NCI-H345 treated with DMSO at 0.1 percent for 48 hours (cell line): ENCODE results near the gene PRKD3.

Source experiments
- DNase-seq: peaks from one replicate; lab custom pipeline; 2025; ENCODE audit not compliant: unreplicated experiment; lab: John Stamatoyannopoulos, UW

The PRKD3 gene

DNA sequence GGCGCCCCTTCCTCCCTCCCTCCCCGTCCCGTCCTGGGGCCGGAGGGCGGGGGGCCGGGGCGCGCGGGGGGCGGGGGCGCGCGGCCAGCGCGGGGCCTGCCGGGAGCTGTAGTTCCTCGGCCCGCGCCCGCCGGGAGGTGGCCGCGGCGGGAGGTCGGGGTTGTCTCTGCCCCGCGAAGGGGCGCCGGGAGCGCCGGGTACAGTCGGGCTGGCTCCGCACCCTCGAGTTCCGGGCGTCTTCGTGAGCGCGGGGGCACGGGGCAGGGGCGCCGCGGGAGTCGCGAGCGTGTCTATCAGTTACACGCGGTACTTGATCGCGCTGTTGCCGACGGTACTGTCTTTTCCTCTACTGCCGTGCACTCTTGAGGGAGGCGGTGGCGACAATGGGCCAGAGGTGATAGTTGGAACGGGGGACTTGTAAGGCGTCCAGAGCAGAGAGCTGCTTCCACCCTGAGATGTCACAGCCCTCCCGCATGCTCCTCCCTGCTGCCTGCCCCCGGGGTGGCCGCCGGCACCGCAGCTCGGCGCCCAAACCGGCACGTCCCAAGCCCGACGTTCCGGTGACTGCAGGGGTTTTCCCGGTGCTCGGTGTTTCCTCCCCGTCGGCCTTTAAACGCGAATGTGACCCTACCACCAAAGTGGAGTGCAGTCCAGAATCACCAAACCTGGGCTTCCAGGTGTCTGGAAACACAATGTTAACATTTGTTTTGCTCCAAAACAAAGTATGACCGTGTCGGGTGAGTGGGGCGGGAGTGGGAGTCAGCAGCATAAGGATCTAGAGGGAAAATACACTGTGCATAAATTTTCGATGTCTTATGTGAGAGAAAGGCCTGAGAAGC lies at the start of gene PRKD3:
Gene PRKD3 (minus strand): TSS at position 48 of the 839 bp plus-strand sequence. CDS start 8,309 bp downstream, outside the sequence.
- peak; percentile 71 for DNase-seq

DNA sequence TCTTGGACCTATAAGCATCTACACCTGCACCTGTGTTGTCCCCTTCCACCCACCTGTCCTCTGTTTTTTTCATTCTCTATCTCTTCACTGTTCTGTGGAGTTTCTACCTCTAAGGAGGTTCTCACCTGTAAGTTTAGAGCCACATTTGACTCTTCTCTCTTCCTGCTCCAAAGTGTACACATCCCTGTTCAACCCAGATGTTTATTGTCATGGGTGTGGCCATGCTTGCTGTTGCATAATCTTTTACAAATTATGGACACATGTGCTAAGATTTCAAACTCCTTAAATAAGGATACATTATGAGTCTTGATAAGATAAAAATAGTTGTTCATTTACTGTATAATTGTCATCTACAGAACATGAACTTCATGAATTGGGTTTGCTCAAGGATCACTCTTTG lies 47.4 kb upstream of the PRKD3 start:
- no peak for DNase-seq

GRCh38 chr2:37370666-37371065 lies 46.0 kb upstream of the PRKD3 start:
- DNase-seq = no peak

DNA sequence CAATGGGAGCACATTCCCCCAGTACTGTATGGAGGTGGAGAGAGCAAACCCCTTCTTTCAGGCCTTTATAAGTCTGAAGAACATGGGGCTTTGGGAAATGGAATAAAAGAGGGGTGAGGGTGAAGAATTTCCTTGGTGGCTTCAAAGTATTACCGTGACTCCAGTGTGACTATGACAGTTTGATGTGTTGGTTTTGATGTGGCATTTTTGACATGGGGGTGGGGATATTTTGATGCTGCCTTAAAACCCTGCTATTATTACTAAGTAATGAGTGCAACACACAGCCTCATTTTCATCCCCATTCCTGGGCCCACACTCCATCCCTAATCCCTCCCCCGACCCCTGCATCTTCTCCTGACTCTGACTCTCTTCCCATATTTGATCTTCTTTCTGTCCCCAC lies 43.4 kb upstream of the PRKD3 start:
- no peak for DNase-seq

GRCh38 chr2:37367310-37367709 lies 42.7 kb upstream of the PRKD3 start:
- no peak for DNase-seq

GRCh38 chr2:37366773-37367172 lies 42.1 kb upstream of the PRKD3 start:
- DNase-seq = no peak

GRCh38 chr2:37365669-37366068 lies 41.0 kb upstream of the PRKD3 start:
- no peak for DNase-seq

DNA sequence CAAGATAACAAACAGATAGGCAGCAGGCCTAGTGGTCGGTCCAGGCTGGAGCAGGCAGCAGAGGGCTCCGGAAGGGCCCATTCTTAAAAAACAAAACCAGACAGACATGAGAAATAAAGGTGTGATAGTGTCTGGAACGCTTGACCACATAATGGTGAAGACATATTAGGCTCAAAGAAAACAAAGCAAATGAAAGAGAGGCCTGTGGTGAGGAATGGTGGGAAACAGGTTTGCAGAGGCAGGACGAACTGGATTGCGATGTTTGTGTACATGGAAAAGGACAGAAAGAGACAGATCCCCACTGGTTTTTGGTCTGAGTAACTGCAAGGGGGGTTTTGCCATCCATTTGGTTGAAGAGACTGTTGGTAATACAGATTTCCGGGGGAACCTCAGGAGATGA lies 39.7 kb upstream of the PRKD3 start:
- DNase-seq = no peak

DNA sequence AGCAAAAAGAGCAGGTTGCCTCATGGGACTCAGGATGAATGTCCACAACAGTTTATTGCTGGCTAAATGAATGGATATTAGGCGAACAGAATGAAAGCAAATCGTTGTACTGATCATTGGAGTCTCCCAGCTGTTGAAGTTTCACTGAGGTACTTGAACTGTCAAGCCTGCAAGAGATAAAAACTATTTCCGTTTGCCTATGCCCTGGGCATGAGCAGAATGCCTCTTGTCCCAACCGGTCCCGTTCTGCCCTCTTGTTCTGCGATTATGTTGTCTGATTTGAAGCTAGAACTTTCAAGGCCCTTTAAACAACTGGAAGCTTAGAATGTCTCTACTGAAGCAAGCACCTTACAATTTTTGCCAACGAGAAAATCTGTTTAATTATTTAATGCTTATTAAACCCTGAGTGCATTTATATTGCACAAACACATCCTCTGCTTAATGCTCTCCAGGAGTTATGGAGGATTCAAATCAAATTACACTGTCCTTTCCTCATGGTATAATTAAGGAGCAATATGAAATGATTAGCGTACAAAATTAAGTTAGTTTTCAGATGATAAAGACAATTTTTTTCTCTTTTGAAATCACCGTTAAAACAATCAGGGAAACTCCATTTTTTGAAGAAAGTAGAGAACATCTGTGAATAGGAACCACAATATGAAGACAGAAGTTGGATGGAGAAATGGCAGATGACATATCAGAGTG lies 37.5 kb upstream of the PRKD3 start:
- no peak for DNase-seq

DNA sequence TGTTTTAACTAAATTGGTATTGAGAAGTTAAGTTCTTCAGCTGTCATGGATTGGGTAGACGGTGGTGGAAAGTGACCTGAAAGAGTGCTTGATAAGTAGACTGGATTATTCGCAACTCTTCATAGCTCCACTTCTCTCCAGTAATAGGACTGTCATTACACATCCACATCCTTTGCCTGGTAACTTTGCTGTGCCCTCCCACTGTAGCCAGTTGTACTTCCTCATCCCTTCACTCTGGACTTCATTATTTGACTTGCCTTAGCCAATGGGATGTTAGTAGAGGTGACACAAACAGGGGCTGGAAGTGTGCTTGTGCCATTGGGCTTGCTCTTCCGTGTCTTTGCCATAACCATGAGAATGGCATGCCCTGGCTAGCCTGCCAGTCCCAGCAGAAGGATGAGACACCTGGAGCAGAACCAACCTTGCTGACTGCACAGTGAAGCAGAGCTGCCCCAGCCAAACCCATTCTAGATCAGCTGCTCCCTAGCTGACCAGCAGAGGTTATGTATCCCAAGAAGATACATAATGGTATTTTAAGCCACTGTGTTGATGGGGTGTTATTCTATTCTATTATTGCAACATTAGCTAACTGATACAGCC lies 36.7 kb upstream of the PRKD3 start:
- DNase-seq = no peak

DNA sequence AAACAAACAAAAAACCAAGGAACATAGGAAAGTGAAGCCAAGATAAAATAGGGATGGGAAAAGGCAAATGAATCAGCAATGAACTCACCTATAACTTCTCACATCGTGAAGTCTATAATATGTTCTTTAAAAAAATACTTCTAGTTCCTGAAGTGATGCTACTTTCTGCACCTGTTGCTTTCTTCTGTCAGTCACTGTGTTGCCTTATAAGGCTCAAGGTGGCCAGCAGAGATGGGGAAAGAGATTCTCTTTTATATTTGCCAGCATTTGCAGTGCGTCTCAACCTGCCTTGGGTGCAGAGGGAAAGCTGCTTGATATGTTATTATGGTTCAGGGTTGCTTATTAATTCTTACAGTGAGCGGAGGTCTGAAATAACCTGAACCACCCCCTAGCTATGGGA lies 33.8 kb upstream of the PRKD3 start:
- no peak for DNase-seq

DNA sequence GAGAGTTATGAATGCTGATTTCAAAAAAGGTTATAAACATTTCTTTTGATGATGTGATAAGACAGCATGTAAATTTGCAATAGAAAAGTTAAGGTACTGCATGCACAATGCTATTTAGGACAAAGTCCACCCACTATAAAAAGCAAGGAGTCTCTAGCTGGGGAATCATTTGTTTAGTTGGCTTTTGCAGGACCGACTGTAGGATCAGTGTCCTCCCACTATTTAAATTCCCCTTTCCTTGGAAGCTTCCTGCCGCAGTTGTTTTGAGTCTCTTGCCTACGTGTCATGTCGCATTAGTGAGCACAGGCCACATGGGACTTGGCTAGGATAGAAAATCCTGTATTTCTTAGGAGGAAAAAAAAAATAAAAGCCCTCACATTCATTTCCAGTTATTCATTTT lies 32.9 kb upstream of the PRKD3 start:
- DNase-seq = no peak

DNA sequence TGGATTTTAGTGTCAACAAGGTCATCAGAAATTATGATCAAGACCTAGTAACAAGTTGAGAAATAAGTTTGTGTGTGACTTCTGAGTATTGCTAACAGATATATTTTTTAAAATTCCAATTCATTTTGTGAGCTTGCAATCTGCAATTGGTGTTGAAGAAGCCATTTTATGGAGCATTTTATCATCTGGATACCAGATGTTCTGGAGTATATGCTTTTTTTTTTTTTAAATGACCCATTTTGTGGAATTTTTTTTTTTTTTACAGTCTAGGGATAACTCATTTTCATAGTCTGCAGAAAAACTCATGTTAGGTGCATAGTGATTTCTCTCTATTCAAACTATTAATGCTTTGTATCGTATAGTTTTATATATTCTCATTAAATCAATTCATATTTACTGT lies 32.4 kb upstream of the PRKD3 start:
- DNase-seq = no peak

- DNase-seq = no peak
These were observed 31.7 kb upstream of the PRKD3 start for GRCh38 chr2:37356299-37356698.

DNA sequence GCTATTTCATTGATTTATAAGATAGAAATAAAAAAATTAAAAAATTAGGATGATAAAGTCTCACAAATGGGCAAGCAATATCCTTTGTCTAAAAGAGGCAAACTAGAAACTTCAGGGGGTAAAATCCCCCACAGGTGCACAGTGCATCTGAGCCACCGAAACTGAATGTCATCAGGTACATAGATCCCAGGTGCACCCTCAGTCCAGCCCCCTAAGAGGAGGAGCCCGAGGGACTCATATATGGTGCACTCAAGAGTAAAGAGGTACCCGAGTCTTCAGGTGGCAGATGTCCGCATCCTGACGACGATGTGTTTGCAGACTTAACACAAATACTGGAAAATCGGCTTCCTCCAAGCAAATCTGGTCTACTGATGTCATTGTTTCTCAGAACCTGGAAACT lies 31.1 kb upstream of the PRKD3 start:
- DNase-seq = no peak

GRCh38 chr2:37354531-37354930 lies 29.9 kb upstream of the PRKD3 start:
- no peak for DNase-seq

DNA sequence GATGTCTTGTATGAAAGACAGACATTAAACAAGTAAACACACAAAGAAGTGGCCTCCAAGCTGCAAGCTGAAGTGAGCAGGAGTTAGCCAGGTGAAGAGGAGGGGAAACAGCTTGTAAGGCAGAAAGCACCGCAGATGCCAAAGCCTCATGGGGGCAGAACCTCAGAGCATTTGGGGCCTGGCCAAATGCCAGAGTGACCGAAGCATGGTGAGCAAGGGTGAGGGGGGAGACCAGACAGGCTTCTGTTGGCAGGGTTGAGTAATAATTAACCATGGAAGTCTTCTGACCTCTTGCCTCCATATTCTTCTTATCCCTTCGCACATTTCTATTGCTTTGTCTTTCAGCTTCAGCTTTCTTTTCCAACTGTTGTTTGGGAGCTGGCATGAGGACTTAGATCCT lies 25.4 kb upstream of the PRKD3 start:
- DNase-seq = peak; percentile 33

DNA sequence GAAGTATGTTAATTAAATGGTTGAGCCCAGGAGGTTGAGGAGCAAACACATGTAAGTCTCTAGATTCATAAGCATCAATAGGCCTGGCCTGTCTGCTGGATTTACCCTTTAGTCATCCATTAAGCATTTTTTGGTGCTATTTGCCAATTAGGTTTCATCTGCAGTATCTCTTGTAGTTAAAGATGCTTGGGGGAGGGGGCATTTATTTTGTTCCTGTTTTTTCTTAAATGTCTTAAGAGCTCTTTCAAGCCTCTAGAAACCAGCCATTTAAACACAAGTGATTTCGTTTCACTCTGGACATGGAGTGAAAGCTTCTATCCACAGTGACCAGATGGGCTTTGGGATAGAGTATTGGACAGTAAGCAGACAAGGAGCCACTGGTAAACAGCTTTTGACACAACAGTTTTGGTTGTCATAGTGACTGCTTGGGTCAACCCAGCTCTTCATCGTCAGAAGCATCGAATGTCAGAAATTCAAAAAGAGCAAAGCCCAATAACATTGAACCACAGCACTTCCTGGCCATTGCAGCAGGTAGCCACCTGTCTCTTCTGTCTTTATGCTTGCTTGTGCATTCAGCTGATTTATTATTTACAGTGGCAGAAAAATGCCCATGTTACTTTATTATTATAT lies 24.7 kb upstream of the PRKD3 start:
- peak; percentile 33 for DNase-seq

DNA sequence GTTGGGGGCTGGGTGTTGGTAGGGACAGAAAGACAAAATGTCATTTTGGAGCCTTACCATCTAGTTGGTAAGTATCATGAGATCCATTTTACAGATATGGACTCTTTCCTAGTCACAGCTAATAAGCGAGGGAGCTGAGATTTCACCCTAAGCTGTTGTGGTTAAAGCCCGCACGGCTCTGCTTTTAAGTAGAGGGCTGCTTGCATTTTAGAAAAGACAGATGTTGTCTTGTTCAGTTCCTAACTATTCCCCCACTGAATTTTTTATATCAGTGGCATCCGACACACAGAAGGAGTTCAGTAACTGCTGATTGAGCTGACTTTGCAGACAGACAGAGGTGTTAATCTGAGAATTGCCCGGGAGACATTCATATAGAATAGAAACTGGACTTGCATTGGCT lies 23.5 kb upstream of the PRKD3 start:
- DNase-seq = no peak

GRCh38 chr2:37344453-37345361 lies 20.1 kb upstream of the PRKD3 start, which contains the start of gene QPCT:
Gene QPCT (plus strand): TSS chr2:37344630. CDS start chr2:37344732, 102 bp downstream.
- DNase-seq = no peak
